A549 (cell line): ENCODE results near the gene TEDDM1. TPM values are rescaled to one million over a fixed set of nuclear protein-coding genes. Genes with fewer than 3 reads are reported as not detected.

Experiments
- ATAC-seq, 2 experiments: fragments of 200-7000 bp in 1 of 2; fragments of >200 bp in 1 of 2; cut with Nextera tagmentation in 1 of 2; cut with Tn5 transposase in 1 of 2; 3 replicates each; pipeline versions ENCODE4 v1.8.0 to v1.9.1; 2018 to 2020; ENCODE audit warnings: mild to moderate bottlenecking in 1 of 2, moderate library complexity in 1 of 2
- CTCF ChIA-PET: fragments of 300-600 bp; sonication (Branson Sonifier 250); formaldehyde crosslinking; extraction: SDS; loops from one replicate; lab custom pipeline; 2021; ENCODE audit warnings: antibody characterized with exemption, inconsistent platforms; lab: Yijun Ruan, JAX
- POLR2A ChIA-PET: fragments of 350-600 bp; formaldehyde crosslinking; extraction: SDS; loops from one replicate; lab custom pipeline; 2021; ENCODE audit warnings: antibody characterized with exemption, inconsistent platforms; lab: Yijun Ruan, JAX
- DNase-seq, 2 experiments: peaks; one replicate each; pipeline versions ENCODE4 v3.0.0 to v3.0.0-alpha.2; 2011 to 2016; ENCODE audit warnings: low read depth in 1 of 2, low spot score in 1 of 2
- FAIRE-seq: peaks from 2 replicates; lab custom pipeline; 2011; peaks lifted over from hg19 to GRCh38; lab: Jason Lieb, UNC
- H3K27ac ChIP-seq, 2 experiments: fragments of >200 bp; sonication (Bioruptor Twin); formaldehyde crosslinking; 3 replicates each; pipeline ENCODE4 v1.5.1; 2016 to 2017
- H3K4me1 ChIP-seq: fragments of >200 bp; sonication (Bioruptor Twin); formaldehyde crosslinking; 3 replicates; pipeline ENCODE4 v1.6.1; 2016
- H3K4me2 ChIP-seq: fragments of >200 bp; sonication (Bioruptor Twin); formaldehyde crosslinking; 3 replicates; pipeline ENCODE4 v1.6.1; 2016
- H3K4me3 ChIP-seq: fragments of >200 bp; sonication (Bioruptor Twin); formaldehyde crosslinking; 3 replicates; pipeline ENCODE4 v1.5.1; 2016
- H3K9me3 ChIP-seq: fragments of >200 bp; sonication (Bioruptor Twin); formaldehyde crosslinking; 3 replicates; pipeline ENCODE4 v1.6.1; 2016
- BCL3 ChIP-seq: fragments of >200 bp; sonication (Bioruptor Twin); formaldehyde crosslinking; IDR thresholded peaks from 3 replicates; pipeline ENCODE4 v1.6.1; 2016
- BHLHE40 ChIP-seq: IDR thresholded peaks from 2 replicates; pipeline ENCODE4 v1.6.1; 2012; ENCODE audit warnings: low read depth, low read length, inconsistent platforms
- CHD2 ChIP-seq: fragments of 150-350 bp; IDR thresholded peaks from 2 replicates; pipeline ENCODE4 v1.6.1; 2014; ENCODE audit warnings: low read length; ENCODE audit not compliant: partially characterized antibody
- CHD4 ChIP-seq: fragments of 200-600 bp; sonication (generic); IDR thresholded peaks from 2 replicates; pipeline ENCODE4 v1.6.1; 2016; ENCODE audit warnings: antibody characterized with exemption, mild to moderate bottlenecking, borderline replicate concordance
- CTCF ChIP-seq: fragments of >200 bp; sonication (Bioruptor Twin); formaldehyde crosslinking; IDR thresholded peaks from 3 replicates; pipeline ENCODE4 v1.5.1; 2016
- E2F6 ChIP-seq: IDR thresholded peaks from 2 replicates; pipeline ENCODE4 v1.6.1; 2012; ENCODE audit warnings: low read depth, borderline replicate concordance
- EP300 ChIP-seq, 2 experiments: fragments of >200 bp; sonication (Bioruptor Twin); formaldehyde crosslinking; IDR thresholded peaks; 2 replicates in 1 of 2; 3 replicates in 1 of 2; pipeline ENCODE4 v1.6.1; 2016 to 2017
- FOSB ChIP-seq: fragments of 250-450 bp; sonication (Bioruptor Pico); IDR thresholded peaks from 2 replicates; pipeline ENCODE4 v1.5.0; 2020; ENCODE audit warnings: mild to moderate bottlenecking, moderate library complexity
- FOSL2 ChIP-seq, 2 experiments: fragments of 450-650 bp in 1 of 2; fragments of >200 bp in 1 of 2; sonication (Bioruptor Twin) in 1 of 2; formaldehyde crosslinking; IDR thresholded peaks; 2 replicates each; pipeline versions ENCODE4 v1.5.0 to v1.6.1; 2016 to 2020; ENCODE audit warnings: mild to moderate bottlenecking in 1 of 2, moderate library complexity in 1 of 2
- FOXS1 ChIP-seq: fragments of 250-450 bp; sonication (Bioruptor Pico); IDR thresholded peaks from 2 replicates; pipeline ENCODE4 v1.5.0; 2020; ENCODE audit warnings: mild to moderate bottlenecking, moderate library complexity
- HES2 ChIP-seq: fragments of >200 bp; sonication (Bioruptor Twin); formaldehyde crosslinking; IDR thresholded peaks from 2 replicates; pipeline ENCODE4 v1.6.1; 2016
- HOXA7 ChIP-seq: fragments of 250-450 bp; sonication (Bioruptor Pico); IDR thresholded peaks from 2 replicates; pipeline ENCODE4 v1.5.0; 2020; ENCODE audit warnings: mild to moderate bottlenecking, moderate library complexity
- HOXB13 ChIP-seq: fragments of 250-450 bp; sonication (Bioruptor Pico); IDR thresholded peaks from 2 replicates; pipeline ENCODE4 v1.5.0; 2020; ENCODE audit warnings: low read depth, mild to moderate bottlenecking, moderate library complexity
- HOXB5 ChIP-seq: fragments of 250-450 bp; sonication (Bioruptor Pico); IDR thresholded peaks from 2 replicates; pipeline ENCODE4 v1.5.0; 2020; ENCODE audit warnings: mild to moderate bottlenecking, moderate library complexity
- MAFK ChIP-seq: fragments of 450-650 bp; IDR thresholded peaks from 2 replicates; pipeline ENCODE4 v1.6.1; 2014; ENCODE audit not compliant: partially characterized antibody
- NFE2L2 ChIP-seq: fragments of 150-350 bp; conservative IDR thresholded peaks from 2 replicates; pipeline ENCODE4 v1.6.1; 2014; ENCODE audit warnings: low read length
- NR3C1 ChIP-seq: fragments of >200 bp; sonication (Bioruptor Twin); formaldehyde crosslinking; IDR thresholded peaks from 3 replicates; pipeline ENCODE4 v1.6.1; 2017
- PHF8 ChIP-seq: fragments of 200-600 bp; sonication (generic); IDR thresholded peaks from 2 replicates; pipeline ENCODE4 v1.6.1; 2016; ENCODE audit warnings: low read depth, mild to moderate bottlenecking, antibody characterized with exemption, moderate library complexity, borderline replicate concordance
- POLR2AphosphoS2 ChIP-seq: conservative IDR thresholded peaks from 2 replicates; pipeline ENCODE4 v1.6.1; 2012; ENCODE audit warnings: low read length, improper control_type of control experiment, inconsistent platforms
- RFX5 ChIP-seq: fragments of 450-650 bp; IDR thresholded peaks from 2 replicates; pipeline ENCODE4 v1.7.1; 2014; ENCODE audit warnings: antibody characterized with exemption, mild to moderate bottlenecking, moderate library complexity
- RNF2 ChIP-seq: fragments of 200-600 bp; sonication (generic); IDR thresholded peaks from 2 replicates; pipeline ENCODE4 v1.6.1; 2016; ENCODE audit warnings: low read depth, mild to moderate bottlenecking, antibody characterized with exemption, moderate library complexity, borderline replicate concordance
- ZC3H11A ChIP-seq: fragments of 450-650 bp; IDR thresholded peaks from 2 replicates; pipeline ENCODE4 v1.6.1; 2014; ENCODE audit warnings: antibody characterized with exemption, mild to moderate bottlenecking
- ZFP36 ChIP-seq: fragments of 450-650 bp; IDR thresholded peaks from 2 replicates; pipeline ENCODE4 v1.6.1; 2014; ENCODE audit warnings: borderline replicate concordance; ENCODE audit not compliant: partially characterized antibody
- ZSCAN20 ChIP-seq: fragments of 250-450 bp; sonication (Bioruptor Pico); IDR thresholded peaks from 2 replicates; pipeline ENCODE4 v1.8.0; 2022; ENCODE audit warnings: mild to moderate bottlenecking, moderate library complexity
- WGBS: methylation state at CpG from one replicate; pipeline ENCODE4 v1.1.6; 2017; ENCODE audit errors: missing lambda C conversion rate; 5-methylcytosine and 5-hydroxymethylcytosine counted together
- polyA plus RNA-seq, 4 experiments: library from polyadenylated mRNA; depleted of rRNA in 3 of 4; stranded (reverse); fragments of >200 nt; fragmentation: RNase III in 1 of 4; extraction: RNeasy Plus Mini Kit Qiagen cat#74134 plus additional on column Dnase treatment in 1 of 4; gene quantifications; 2 replicates in 3 of 4; 3 replicates in 1 of 4; pipeline ENCODE4 v1.2.3, GENCODE V29; 2011 to 2017

The TEDDM1 gene
- polyA plus RNA-seq, 2 of the 4 experiments (the other 2 are of a cell fraction) = not detected

- TF ChIP-seq BCL3 (no peak), NFE2L2 (no peak), PHF8 (no peak)
- TF ChIP-seq, all 56 proteins: peak for 0
These were observed 11.9 kb downstream of the TEDDM1 start (continued) for GRCh38 chr1:182388392-182389134.

- ChIA-PET CTCF (interaction anchor here (1.2 to 2.3 kb wide), 2 partner anchors 10 to 303 kb away, joined by 5 to 8 read pairs; no protein-coding TSS in a partner anchor), POLR2A (no interaction called here)
These were observed 12.9 kb downstream of the TEDDM1 start for GRCh38 chr1:182387566-182387965.

GRCh38 chr1:182386980-182387379 is 13.5 kb downstream of the TEDDM1 start:
- 0 out of 3 replicates have a peak, but pooled peaks cover 1% of the 10 kb centered on the region for H3K4me1 ChIP-seq
- no peak overlapping the region for H3K4me3 ChIP-seq
- H3K4me2 ChIP-seq = no peak overlapping the region
- no peak for TF ChIP-seq ZSCAN20
- no peak for TF ChIP-seq RNF2
- TF ChIP-seq FOSB (CRISPR knock-in tag) = no peak
- TF ChIP-seq CTCF = no peak
- no peak for TF ChIP-seq HOXB13 (CRISPR knock-in tag)
- no peak for TF ChIP-seq HOXB5
- TF ChIP-seq HES2 = no peak
- TF ChIP-seq E2F6 = no peak
- no peak for TF ChIP-seq NR3C1
- DNase-seq (no peak), FAIRE-seq (no peak), ATAC-seq (no peak)
- POLR2A ChIA-PET = no interaction called here
- CTCF ChIA-PET = interaction anchor here (0.5 to 2.3 kb wide), 2 partner anchors 302 to 1218 kb away, joined by 3 to 8 read pairs; no protein-coding TSS in a partner anchor
- WGBS = 86% methylated on average over 5 of the region's 5 CpGs
- no peaks in the 10 kb centered on the region for H3K9me3 ChIP-seq
- H3K27ac ChIP-seq = no peak overlapping the region

More at GRCh38 chr1:182387566-182387965, 12.9 kb downstream of the TEDDM1 start:
- no peak overlapping the region for H3K27ac ChIP-seq
- WGBS = 72% methylated on average over 2 of the region's 2 CpGs
- no peak for ATAC-seq
- H3K4me1 ChIP-seq = peaks cover 5% of the 10 kb centered on the region; the same call in 1 of the 3 replicates
- no peak for FAIRE-seq
- TF ChIP-seq FOXS1 (CRISPR knock-in tag) (no peak), MAFK (no peak), ZFP36 (no peak), CHD2 (no peak), CHD4 (no peak), RNF2 (no peak), ZC3H11A (no peak), EP300 (IDR thresholded peaks at IDR 0.05) (no peak), RFX5 (no peak), HOXB5 (no peak), FOSL2 (IDR thresholded peaks at IDR 0.05) (no peak), FOSL2 (CRISPR knock-in tag; IDR thresholded peaks at IDR 0.05) (no peak), BHLHE40 (no peak), CTCF (no peak), HOXA7 (no peak), POLR2AphosphoS2 (no peak), E2F6 (no peak)
- no peak overlapping the region for H3K4me2 ChIP-seq
- H3K4me3 ChIP-seq = no peak overlapping the region
- DNase-seq = no peak
- H3K9me3 ChIP-seq = no peaks in the 10 kb centered on the region
